Caco-2 (cell line): ENCODE measurements around the gene CIT. TPM values are rescaled to one million over a fixed set of nuclear protein-coding genes. Genes with fewer than 3 reads are reported as not detected.

ENCODE experiments used
- BruUV-seq: library from RNA; stranded (reverse); fragments of 400-500 nt; replicated peaks from 2 replicates; lab custom pipeline; 2021; lab: Mats Ljungman, UMichigan
- CTCF ChIA-PET: fragments of 300-600 bp; sonication (Branson Sonifier 250); formaldehyde crosslinking; loops from one replicate; lab custom pipeline; 2022; ENCODE audit warnings: antibody characterized with exemption; lab: Charles Lee
- POLR2A ChIA-PET: fragments of 300-600 bp; sonication (Branson Sonifier 250); formaldehyde crosslinking; loops from one replicate; lab custom pipeline; 2022; ENCODE audit warnings: antibody characterized with exemption; lab: Charles Lee
- DNase-seq, 2 experiments: peaks; one replicate each; pipeline versions ENCODE4 v3.0.0 to v3.0.0-alpha.2; 2020 to 2022
- H3K27me3 ChIP-seq: replicated peaks from 2 replicates; pipeline ENCODE4 v1.6.0; 2011; ENCODE audit warnings: low read length; ENCODE audit not compliant: control insufficient read depth, insufficient read depth
- H3K36me3 ChIP-seq: 2 replicates; pipeline ENCODE4 v1.5.1; 2011; ENCODE audit warnings: low read length; ENCODE audit not compliant: control insufficient read depth, insufficient read depth
- H3K4me1 ChIP-seq: fragments of 250-450 bp; sonication (Bioruptor Pico); 2 replicates; pipeline ENCODE4 v1.5.1; 2020; ENCODE audit warnings: mild to moderate bottlenecking
- H3K4me3 ChIP-seq: 2 replicates; pipeline ENCODE4 v1.5.1; 2011; ENCODE audit warnings: low read depth, mild to moderate bottlenecking, control low read depth, low read length
- H3K9me3 ChIP-seq: fragments of 250-450 bp; sonication (Bioruptor Pico); 2 replicates; pipeline ENCODE4 v1.5.1; 2020; ENCODE audit warnings: mild to moderate bottlenecking, moderate library complexity
- H3K27ac Mint-ChIP-seq: one replicate; pipeline ENCODE4 v1.8.0; 2022; ENCODE audit warnings: mixed read lengths; ENCODE audit not compliant: unreplicated experiment
- H3K27me3 Mint-ChIP-seq: one replicate; pipeline ENCODE4 v1.8.0; 2022; ENCODE audit warnings: mixed read lengths; ENCODE audit not compliant: insufficient read depth, unreplicated experiment
- H3K36me3 Mint-ChIP-seq: one replicate; pipeline ENCODE4 v1.8.0; 2022; ENCODE audit warnings: mild to moderate bottlenecking, mixed read lengths; ENCODE audit not compliant: insufficient read depth, unreplicated experiment
- H3K4me1 Mint-ChIP-seq: one replicate; pipeline ENCODE4 v1.8.0; 2022; ENCODE audit warnings: low read depth, mixed read lengths; ENCODE audit not compliant: unreplicated experiment
- H3K4me3 Mint-ChIP-seq: one replicate; pipeline ENCODE4 v1.8.0; 2022; ENCODE audit warnings: mild to moderate bottlenecking, moderate library complexity, mixed read lengths; ENCODE audit not compliant: unreplicated experiment
- H3K9me3 Mint-ChIP-seq: one replicate; pipeline ENCODE4 v1.8.0; 2022; ENCODE audit warnings: mixed read lengths; ENCODE audit not compliant: unreplicated experiment
- CTCF ChIP-seq, 2 experiments: fragments of 200-600 bp in 1 of 2; IDR thresholded peaks; 1 replicate in 1 of 2; 2 replicates in 1 of 2; pipeline versions ENCODE4 v1.5.1 to v1.8.0; 2011 to 2022; ENCODE audit warnings: antibody characterized with exemption in 1 of 2, control low read depth in 1 of 2, inconsistent platforms in 1 of 2, low read depth in 1 of 2, low read length in 1 of 2, mild to moderate bottlenecking in 1 of 2, moderate library complexity in 1 of 2; ENCODE audit not compliant: insufficient read depth in 1 of 2, severe bottlenecking in 1 of 2, unreplicated experiment in 1 of 2
- intact Hi-C: fragments of 100-400 bp; cut with micrococcal nuclease; formaldehyde crosslinking; loops from one replicate; pipeline ENCODE4 v1.10.0; 2022; ENCODE audit not compliant: unreplicated experiment
- total RNA-seq: library from RNA; stranded (reverse); gene quantifications from 2 replicates; pipeline ENCODE4 v1.2.3, GENCODE V29; 2022

The CIT gene
- total RNA-seq, 1 experiment from 2014 or later: 55.9 TPM

- intact Hi-C loops: no loop called here
- ChIA-PET CTCF (no interaction called here), POLR2A (no interaction called here)
- no peak for TF ChIP-seq CTCF (IDR thresholded peaks at IDR 0.05; ENCODE audit: insufficient read depth in 1 of 2, low read depth in 1 of 2, low read length in 1 of 2, severe bottlenecking in 1 of 2, unreplicated experiment in 1 of 2)
- Mint-ChIP-seq H3K36me3 (peaks cover 46% of the 10 kb centered on the region), H3K4me1 (peaks cover 15% of the 10 kb centered on the region), H3K4me3 (no peak overlapping the region), H3K27ac (no peak overlapping the region), H3K9me3 (no peaks in the 10 kb centered on the region), H3K27me3 (no peaks in the 10 kb centered on the region)
- BruUV-seq: no TSS peak
- Histone ChIP-seq H3K27me3 (no peaks in the 10 kb centered on the region), H3K4me1 (peaks cover 14% of the 10 kb centered on the region), H3K4me3 (no peak overlapping the region), H3K36me3 (peaks cover 3% of the 10 kb centered on the region), H3K9me3 (no peaks in the 10 kb centered on the region)
- DNase-seq: no peak
These were observed 164.4 kb downstream of the CIT start for GRCh38 chr12:119712721-119713120.

GRCh38 chr12:119711693-119712092, 165.4 kb downstream of the CIT start:
- DNase-seq: no peak
- ChIA-PET CTCF (no interaction called here), POLR2A (no interaction called here)
- Histone ChIP-seq H3K4me1 (peaks cover 11% of the 10 kb centered on the region), H3K9me3 (no peaks in the 10 kb centered on the region), H3K4me3 (no peak overlapping the region), H3K36me3 (peaks cover 3% of the 10 kb centered on the region), H3K27me3 (no peaks in the 10 kb centered on the region)
- Mint-ChIP-seq H3K4me1 (peaks cover 13% of the 10 kb centered on the region), H3K36me3 (peaks cover 53% of the 10 kb centered on the region), H3K9me3 (no peaks in the 10 kb centered on the region), H3K4me3 (no peak overlapping the region), H3K27ac (no peak overlapping the region), H3K27me3 (no peaks in the 10 kb centered on the region)
- intact Hi-C loops: no loop called here
- BruUV-seq: no TSS peak
- no peak for TF ChIP-seq CTCF (IDR thresholded peaks at IDR 0.05; ENCODE audit: insufficient read depth in 1 of 2, low read depth in 1 of 2, low read length in 1 of 2, severe bottlenecking in 1 of 2, unreplicated experiment in 1 of 2)

GRCh38 chr12:119710965-119711551, 166.1 kb downstream of the CIT start:
- DNase-seq: no peak
- Histone ChIP-seq H3K27me3 (no peaks in the 10 kb centered on the region), H3K9me3 (no peaks in the 10 kb centered on the region), H3K36me3 (peaks cover 3% of the 10 kb centered on the region), H3K4me1 (peaks cover 6% of the 10 kb centered on the region), H3K4me3 (no peak overlapping the region)
- H3K4me1 Mint-ChIP-seq: peaks cover 7% of the 10 kb centered on the region
- intact Hi-C loops: no loop called here
- H3K4me3 Mint-ChIP-seq: no peak overlapping the region
- no TSS peak for BruUV-seq
- no peak overlapping the region for H3K27ac Mint-ChIP-seq
- H3K9me3 Mint-ChIP-seq: no peaks in the 10 kb centered on the region
- ChIA-PET POLR2A (no interaction called here), CTCF (interaction anchor here (0.6 kb wide), 1 partner anchor 534 kb away, joined by 9 read pairs; no protein-coding TSS in a partner anchor)
- no peaks in the 10 kb centered on the region for H3K27me3 Mint-ChIP-seq
- H3K36me3 Mint-ChIP-seq: peaks cover 46% of the 10 kb centered on the region
- no peak for TF ChIP-seq CTCF (IDR thresholded peaks at IDR 0.05; ENCODE audit: insufficient read depth in 1 of 2, low read depth in 1 of 2, low read length in 1 of 2, severe bottlenecking in 1 of 2, unreplicated experiment in 1 of 2)
